DND-41 (cell line): Measurements from ENCODE around the gene LDHAL6A.

ENCODE experiments used
- CTCF ChIP-seq: IDR thresholded peaks from 2 replicates; pipeline ENCODE4 v1.5.1; 2012; ENCODE audit warnings: borderline replicate concordance, low read length, moderate library complexity, mild to moderate bottlenecking; ENCODE audit not compliant: poor library complexity, severe bottlenecking; ENCODE audit errors: extremely low read depth
- EZH2 ChIP-seq: IDR thresholded peaks from 3 replicates; pipeline ENCODE4 v1.6.1; 2012; ENCODE audit warnings: borderline replicate concordance, low read depth, mild to moderate bottlenecking, moderate library complexity, low read length, inconsistent platforms; ENCODE audit not compliant: severe bottlenecking

DNA sequence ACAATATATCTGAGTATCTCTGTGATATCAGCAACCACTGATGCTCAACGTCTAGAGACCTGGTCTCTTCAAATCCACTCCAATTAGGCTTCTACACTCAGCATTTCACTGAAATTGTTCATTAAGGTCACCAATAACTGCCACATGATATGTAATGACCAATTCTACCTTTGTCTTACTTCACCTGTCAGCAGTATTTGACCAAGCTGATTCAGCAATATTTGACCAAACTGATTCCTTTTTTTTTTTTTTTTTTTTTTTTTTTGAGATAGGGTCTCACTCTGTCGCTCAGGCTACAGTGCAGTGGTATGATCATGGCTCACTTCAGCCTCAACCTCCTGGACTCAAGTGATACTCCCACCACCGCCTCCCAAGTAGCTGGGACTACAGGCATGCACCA is 65.5 kb downstream of the LDHAL6A start:
- TF ChIP-seq CTCF, result no peak
- TF ChIP-seq EZH2, result no peak
